Measurements from ENCODE around the gene ATG12. TPM values are rescaled to one million over a fixed set of nuclear protein-coding genes. Genes with fewer than 3 reads are reported as not detected.

ATG12 gene
- total and polyA plus RNA-seq, 2 of the 13 experiments (the other 11 are each of a cell fraction or from before 2014, with no cell fraction given): 46.4 to 58.1 TPM

GRCh38 chr5:115831163-115831768, 10.1 kb downstream of the ATG12 start (continued):
- TF ChIP-seq, protein P1, sequence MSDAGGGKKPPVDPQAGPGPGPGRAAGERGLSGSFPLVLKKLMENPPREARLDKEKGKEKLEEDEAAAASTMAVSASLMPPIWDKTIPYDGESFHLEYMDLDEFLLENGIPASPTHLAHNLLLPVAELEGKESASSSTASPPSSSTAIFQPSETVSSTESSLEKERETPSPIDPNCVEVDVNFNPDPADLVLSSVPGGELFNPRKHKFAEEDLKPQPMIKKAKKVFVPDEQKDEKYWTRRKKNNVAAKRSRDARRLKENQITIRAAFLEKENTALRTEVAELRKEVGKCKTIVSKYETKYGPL (CRISPR knock-in tag; IDR thresholded peaks at IDR 0.05): no peak
- TF ChIP-seq RXRA (CRISPR knock-in tag; IDR thresholded peaks at IDR 0.05) (no peak), NONO (IDR thresholded peaks at IDR 0.05) (no peak), NONO (CRISPR knock-in tag; conservative IDR thresholded peaks at IDR 0.05) (no peak), ZNF558 (CRISPR knock-in tag; IDR thresholded peaks at IDR 0.05; ENCODE audit: borderline replicate concordance) (no peak), ZSCAN21 (CRISPR knock-in tag; IDR thresholded peaks at IDR 0.05; ENCODE audit: borderline replicate concordance) (no peak), KAT7 (CRISPR knock-in tag; IDR thresholded peaks at IDR 0.05; ENCODE audit: borderline replicate concordance) (no peak), SRF (IDR thresholded peaks at IDR 0.05; ENCODE audit: low read depth, low read length) (no peak), KDM2A (CRISPR knock-in tag; IDR thresholded peaks at IDR 0.05; ENCODE audit: borderline replicate concordance, low read depth) (no peak), REPIN1 (CRISPR knock-in tag; IDR thresholded peaks at IDR 0.05; ENCODE audit: borderline replicate concordance, low read depth) (no peak), ZNF496 (CRISPR knock-in tag; IDR thresholded peaks at IDR 0.05; ENCODE audit: insufficient replicate concordance) (no peak), FOXK1 (CRISPR knock-in tag; IDR thresholded peaks at IDR 0.05; ENCODE audit: borderline replicate concordance, low read depth) (peak; percentile 43; the same call in 1 of the 2 replicates), IKZF4 (CRISPR knock-in tag; IDR thresholded peaks at IDR 0.05; ENCODE audit: borderline replicate concordance, low read depth, not compliant biosample characterization) (no peak), STAG1 (CRISPR knock-in tag; IDR thresholded peaks at IDR 0.05) (peak; percentile 68), CTCF (CRISPR knock-in tag; IDR thresholded peaks at IDR 0.05) (peak; percentile 75), CC2D1A (CRISPR knock-in tag; IDR thresholded peaks at IDR 0.05) (no peak), RNF2 (conservative IDR thresholded peaks at IDR 0.05; ENCODE audit: low read depth) (no peak), HMG20A (CRISPR knock-in tag; IDR thresholded peaks at IDR 0.05; ENCODE audit: borderline replicate concordance) (peak; percentile 26; the same call in 1 of the 2 replicates), ZMYM4 (CRISPR knock-in tag; IDR thresholded peaks at IDR 0.05) (no peak), ZFP82 (CRISPR knock-in tag; IDR thresholded peaks at IDR 0.05; ENCODE audit: borderline replicate concordance) (no peak), ZSCAN30 (CRISPR knock-in tag; IDR thresholded peaks at IDR 0.05) (no peak), ZNF891 (CRISPR knock-in tag; IDR thresholded peaks at IDR 0.05) (no peak), ZNF652 (CRISPR knock-in tag; IDR thresholded peaks at IDR 0.05; ENCODE audit: borderline replicate concordance, low read depth) (no peak), HHEX (CRISPR knock-in tag; IDR thresholded peaks at IDR 0.05) (no peak), FOXM1 (CRISPR knock-in tag; IDR thresholded peaks at IDR 0.05) (no peak)
- TF ChIP-seq, protein P2, sequence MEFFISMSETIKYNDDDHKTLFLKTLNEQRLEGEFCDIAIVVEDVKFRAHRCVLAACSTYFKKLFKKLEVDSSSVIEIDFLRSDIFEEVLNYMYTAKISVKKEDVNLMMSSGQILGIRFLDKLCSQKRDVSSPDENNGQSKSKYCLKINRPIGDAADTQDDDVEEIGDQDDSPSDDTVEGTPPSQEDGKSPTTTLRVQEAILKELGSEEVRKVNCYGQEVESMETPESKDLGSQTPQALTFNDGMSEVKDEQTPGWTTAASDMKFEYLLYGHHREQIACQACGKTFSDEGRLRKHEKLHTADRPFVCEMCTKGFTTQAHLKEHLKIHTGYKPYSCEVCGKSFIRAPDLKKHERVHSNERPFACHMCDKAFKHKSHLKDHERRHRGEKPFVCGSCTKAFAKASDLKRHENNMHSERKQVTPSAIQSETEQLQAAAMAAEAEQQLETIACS (CRISPR knock-in tag; IDR thresholded peaks at IDR 0.05): no peak

All from HepG2 (cell line).